ENCODE data around the gene SCRN1.

GRCh38 chr7:29926741-29927140 lies 62.9 kb downstream of the SCRN1 start:
- TF ChIP-seq CTCF (IDR thresholded peaks at IDR 0.05; ENCODE audit: poor library complexity): no peak
- no peak for TF ChIP-seq EZH2 (IDR thresholded peaks at IDR 0.05; ENCODE audit: borderline replicate concordance)
- no peak for TF ChIP-seq EZH2phosphoT487 (IDR thresholded peaks at IDR 0.05; ENCODE audit: low read depth, severe bottlenecking, unreplicated experiment)

All from hepatocyte (in vitro differentiated cells).